DOHH2 (cell line): Measurements from ENCODE around the gene NAXD.

ENCODE experiments used
- H3F3A ChIP-seq: fragments of 200-600 bp; sonication (generic), shearing (Covaris generic); 2 replicates; pipeline ENCODE4 v1.6.0; 2016; ENCODE audit warnings: antibody characterized with exemption, mild to moderate bottlenecking; ENCODE audit not compliant: control insufficient read depth, insufficient read depth
- H3K27ac ChIP-seq: fragments of 200-600 bp; sonication (generic); 2 replicates; pipeline ENCODE4 v1.5.1; 2014; ENCODE audit warnings: low read depth, mild to moderate bottlenecking, low read length, moderate library complexity
- H3K27me3 ChIP-seq: fragments of 200-600 bp; sonication (generic); 2 replicates; pipeline ENCODE4 v1.6.1; 2014; ENCODE audit warnings: mild to moderate bottlenecking, low read length, mixed read lengths; ENCODE audit not compliant: control insufficient read depth
- H3K36me3 ChIP-seq: fragments of 200-600 bp; sonication (generic); 2 replicates; pipeline ENCODE4 v1.6.1; 2014; ENCODE audit warnings: mild to moderate bottlenecking, low read length, moderate library complexity, mixed read lengths; ENCODE audit not compliant: control insufficient read depth
- H3K4me1 ChIP-seq: fragments of 200-600 bp; sonication (generic); 2 replicates; pipeline ENCODE4 v1.6.1; 2014; ENCODE audit warnings: mild to moderate bottlenecking, low read length, mixed read lengths; ENCODE audit not compliant: control insufficient read depth
- H3K4me2 ChIP-seq: fragments of 200-600 bp; sonication (generic); 2 replicates; pipeline ENCODE4 v1.6.0; 2014; ENCODE audit warnings: mild to moderate bottlenecking, low read length, moderate library complexity
- H3K4me3 ChIP-seq: fragments of 200-600 bp; sonication (generic); 2 replicates; pipeline ENCODE4 v1.5.1; 2014; ENCODE audit warnings: mild to moderate bottlenecking, low read length, mixed read lengths
- H3K79me2 ChIP-seq: fragments of 200-600 bp; sonication (generic); 2 replicates; pipeline ENCODE4 v1.6.1; 2014; ENCODE audit warnings: mild to moderate bottlenecking, low read length, mixed read lengths; ENCODE audit not compliant: control insufficient read depth
- H3K9me2 ChIP-seq: fragments of 200-600 bp; sonication (generic); replicated peaks from 2 replicates; pipeline ENCODE4 v1.6.1; 2014; ENCODE audit warnings: mild to moderate bottlenecking, low read length, mixed read lengths; ENCODE audit not compliant: control insufficient read depth
- H3K9me3 ChIP-seq: fragments of 200-600 bp; sonication (generic); 2 replicates; pipeline ENCODE4 v1.6.1; 2014; ENCODE audit warnings: antibody characterized with exemption, low read length, mixed read lengths; ENCODE audit not compliant: control insufficient read depth, insufficient read depth
- H4K20me1 ChIP-seq: fragments of 200-600 bp; sonication (generic); 2 replicates; pipeline ENCODE4 v1.6.0; 2014; ENCODE audit warnings: low read depth, mild to moderate bottlenecking, antibody characterized with exemption, low read length, moderate library complexity; ENCODE audit not compliant: control insufficient read depth, insufficient read depth
- EZH2phosphoT487 ChIP-seq: fragments of 200-600 bp; sonication (generic); IDR thresholded peaks from 2 replicates; pipeline ENCODE4 v1.6.1; 2017; ENCODE audit warnings: borderline replicate concordance, mild to moderate bottlenecking, antibody characterized with exemption, low read length, moderate library complexity, mixed read lengths
- TF ChIP-seq, protein P1 (sequence below): fragments of 200-600 bp; sonication (generic); IDR thresholded peaks from one replicate; pipeline ENCODE4 v1.5.1; 2014; ENCODE audit warnings: antibody characterized with exemption, mild to moderate bottlenecking, low read depth, low read length; ENCODE audit not compliant: poor library complexity, severe bottlenecking

Gene NAXD

GRCh38 chr13:110576736-110577476 lies 38.4 kb upstream of the NAXD start:
- no peaks in the 10 kb centered on the region for H3F3A ChIP-seq
- H3K9me3 ChIP-seq = no peaks in the 10 kb centered on the region
- TF ChIP-seq EZH2phosphoT487 = no peak
- TF ChIP-seq, protein P1, sequence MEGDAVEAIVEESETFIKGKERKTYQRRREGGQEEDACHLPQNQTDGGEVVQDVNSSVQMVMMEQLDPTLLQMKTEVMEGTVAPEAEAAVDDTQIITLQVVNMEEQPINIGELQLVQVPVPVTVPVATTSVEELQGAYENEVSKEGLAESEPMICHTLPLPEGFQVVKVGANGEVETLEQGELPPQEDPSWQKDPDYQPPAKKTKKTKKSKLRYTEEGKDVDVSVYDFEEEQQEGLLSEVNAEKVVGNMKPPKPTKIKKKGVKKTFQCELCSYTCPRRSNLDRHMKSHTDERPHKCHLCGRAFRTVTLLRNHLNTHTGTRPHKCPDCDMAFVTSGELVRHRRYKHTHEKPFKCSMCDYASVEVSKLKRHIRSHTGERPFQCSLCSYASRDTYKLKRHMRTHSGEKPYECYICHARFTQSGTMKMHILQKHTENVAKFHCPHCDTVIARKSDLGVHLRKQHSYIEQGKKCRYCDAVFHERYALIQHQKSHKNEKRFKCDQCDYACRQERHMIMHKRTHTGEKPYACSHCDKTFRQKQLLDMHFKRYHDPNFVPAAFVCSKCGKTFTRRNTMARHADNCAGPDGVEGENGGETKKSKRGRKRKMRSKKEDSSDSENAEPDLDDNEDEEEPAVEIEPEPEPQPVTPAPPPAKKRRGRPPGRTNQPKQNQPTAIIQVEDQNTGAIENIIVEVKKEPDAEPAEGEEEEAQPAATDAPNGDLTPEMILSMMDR = no peak
- no peak overlapping the region for H3K27ac ChIP-seq
- H3K9me2 ChIP-seq = no peaks in the 10 kb centered on the region
- H3K4me3 ChIP-seq = no peak overlapping the region
- H3K4me1 ChIP-seq = no peaks in the 10 kb centered on the region
- no peaks in the 10 kb centered on the region for H4K20me1 ChIP-seq
- H3K36me3 ChIP-seq = no peaks in the 10 kb centered on the region
- H3K27me3 ChIP-seq = peaks cover 21% of the 10 kb centered on the region
- no peaks in the 10 kb centered on the region for H3K79me2 ChIP-seq
- no peak overlapping the region for H3K4me2 ChIP-seq

GRCh38 chr13:110578363-110578762 lies 37.0 kb upstream of the NAXD start:
- H3K4me2 ChIP-seq = no peak overlapping the region
- no peak for TF ChIP-seq EZH2phosphoT487
- TF ChIP-seq, protein P1 = no peak
- no peak overlapping the region for H3K27ac ChIP-seq
- no peaks in the 10 kb centered on the region for H3K4me1 ChIP-seq
- H3K27me3 ChIP-seq = peaks cover 19% of the 10 kb centered on the region
- H3K9me3 ChIP-seq = no peaks in the 10 kb centered on the region
- H3F3A ChIP-seq = no peaks in the 10 kb centered on the region
- no peaks in the 10 kb centered on the region for H3K79me2 ChIP-seq
- H3K9me2 ChIP-seq = no peaks in the 10 kb centered on the region
- no peak overlapping the region for H3K4me3 ChIP-seq
- H3K36me3 ChIP-seq = no peaks in the 10 kb centered on the region
- H4K20me1 ChIP-seq = no peaks in the 10 kb centered on the region

- H3K27ac ChIP-seq = no peak overlapping the region
- H3K36me3 ChIP-seq = no peaks in the 10 kb centered on the region
- no peaks in the 10 kb centered on the region for H3K9me2 ChIP-seq
- H3K4me2 ChIP-seq = no peak overlapping the region
- no peaks in the 10 kb centered on the region for H3F3A ChIP-seq
- no peaks in the 10 kb centered on the region for H3K79me2 ChIP-seq
- no peaks in the 10 kb centered on the region for H3K27me3 ChIP-seq
- H3K9me3 ChIP-seq = no peaks in the 10 kb centered on the region
- no peaks in the 10 kb centered on the region for H4K20me1 ChIP-seq
- TF ChIP-seq, protein P1 = no peak
- TF ChIP-seq EZH2phosphoT487 = no peak
- H3K4me3 ChIP-seq = no peak overlapping the region
- no peaks in the 10 kb centered on the region for H3K4me1 ChIP-seq
Measured at GRCh38 chr13:110580800-110581199, 34.5 kb upstream of the NAXD start.
